Stimulated activated CD4-positive, alpha-beta T cell treated with anti-CD3 and anti-CD28 coated beads, Interleukin-12 subunit alpha, Interleukin-12 subunit beta, amount 100 ng/mL, for 48 hours (primary cell): ENCODE data around the gene SEC24A.
"Not testable (repeated sequence)": the region's sequence is repeated elsewhere in the genome, so short reads cannot be mapped to it uniquely, and the experiment has no call there.

Experiments used
- DNase-seq, 3 donors: peaks; one replicate each; pipeline ENCODE4 v3.0.0-alpha.2; 2020; ENCODE audit warnings: low read depth in 2 of 3, low spot score in 1 of 3

Gene SEC24A

DNA sequence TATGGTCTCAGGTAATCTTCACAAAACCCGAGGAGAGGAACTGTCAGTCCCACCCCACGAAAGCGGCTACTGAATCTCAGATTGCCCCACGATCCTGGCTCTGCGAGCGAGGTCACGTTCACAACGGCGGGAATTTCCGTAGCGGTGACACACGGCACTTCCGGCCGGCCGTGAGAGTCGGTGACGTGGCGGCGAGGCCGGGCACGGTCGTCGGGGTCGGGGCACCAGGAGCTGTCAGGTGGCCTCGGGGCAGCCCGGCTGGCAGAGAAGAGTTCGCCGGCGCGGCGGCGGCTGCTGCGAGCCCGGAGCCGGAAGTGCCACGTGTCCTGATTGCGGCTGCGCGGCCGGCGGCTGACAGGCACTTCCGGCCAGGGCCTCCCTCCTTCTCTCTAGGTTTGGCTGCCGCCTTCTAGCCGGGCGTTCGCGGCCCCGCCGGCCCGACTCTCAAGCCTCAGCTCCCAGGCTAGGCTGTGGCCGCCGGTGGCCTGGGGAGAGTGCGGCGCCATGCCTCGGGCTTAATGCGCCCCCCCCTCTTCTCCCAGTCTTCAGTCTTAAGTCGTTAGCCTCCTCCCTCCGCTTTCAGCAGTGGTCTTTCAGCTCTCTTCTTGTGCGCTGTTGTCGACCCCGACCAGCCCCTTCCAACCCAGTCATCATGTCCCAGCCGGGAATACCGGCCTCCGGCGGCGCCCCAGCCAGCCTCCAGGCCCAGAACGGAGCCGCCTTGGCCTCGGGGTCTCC, at the start of gene SEC24A:
TSS of gene SEC24A (plus strand) at position 361 of the 738 bp plus-strand sequence. CDS start at position 653, 292 bp downstream.
- DNase-seq = peak; percentile 75 to 88 (median 88)

DNA sequence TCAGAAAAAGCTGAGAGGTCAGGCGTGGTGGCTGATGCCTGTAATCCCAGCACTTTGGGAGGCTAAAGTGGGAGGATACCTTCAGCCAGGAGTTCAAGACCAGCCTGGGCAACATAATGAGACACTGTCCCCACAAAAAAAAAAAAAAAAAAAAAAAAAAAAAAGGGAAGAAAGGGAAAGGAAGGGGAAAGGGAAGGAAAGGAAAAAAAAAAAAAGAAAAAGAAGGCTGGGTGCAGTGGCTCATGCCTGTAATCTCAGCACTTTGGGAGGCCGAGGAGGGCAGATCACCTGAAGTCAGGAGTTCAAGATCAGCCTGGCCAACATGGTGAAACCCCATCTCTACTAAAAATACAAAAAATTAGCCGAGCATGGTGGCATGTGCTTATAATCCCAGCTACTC, 48.8 kb upstream of the SEC24A start:
- DNase-seq = not testable (repeated sequence)

GRCh38 chr5:134600600-134600999, 48.0 kb upstream of the SEC24A start:
- no peak for DNase-seq

DNA sequence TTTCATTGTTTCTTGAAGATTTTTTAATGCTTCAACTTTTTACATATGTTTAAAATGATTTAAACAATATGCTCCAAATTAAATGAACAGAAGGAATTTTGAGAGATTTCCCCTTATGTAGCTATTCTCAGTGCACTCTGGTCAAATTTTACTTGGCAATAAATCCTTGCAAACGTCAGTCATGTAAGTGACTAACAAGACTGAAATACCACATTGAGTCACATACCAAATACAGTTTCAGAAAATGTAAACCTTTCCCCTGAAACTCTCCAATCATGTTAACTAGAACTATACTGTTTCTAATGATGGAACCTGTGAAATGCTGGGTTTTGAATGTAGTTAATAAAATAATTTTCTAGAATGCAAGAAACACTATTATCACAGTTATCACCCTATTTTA, 45.5 kb upstream of the SEC24A start:
- no peak for DNase-seq

- DNase-seq = no peak
Measured at GRCh38 chr5:134604908-134605307, 43.7 kb upstream of the SEC24A start.

- DNase-seq = no peak
Measured at GRCh38 chr5:134606726-134607125, 41.9 kb upstream of the SEC24A start.

DNA sequence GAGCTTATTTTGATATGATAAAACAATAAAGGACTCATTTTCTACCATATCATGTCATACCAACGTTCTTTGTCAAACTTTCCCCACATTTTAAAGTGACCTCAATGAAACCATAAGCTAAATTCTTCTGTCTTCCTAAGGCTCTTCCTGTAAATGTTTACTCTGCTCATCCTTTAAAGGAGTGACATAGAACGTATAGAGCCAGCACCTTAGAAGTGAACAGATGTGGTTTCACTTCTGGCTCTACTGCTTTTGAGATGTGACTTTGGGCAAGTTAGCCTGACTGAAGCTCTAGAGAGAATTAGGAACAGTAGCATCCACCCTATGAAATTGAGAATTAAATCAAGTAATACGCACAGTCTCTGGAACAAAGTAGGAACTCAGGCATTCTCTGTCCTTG, 40.0 kb upstream of the SEC24A start:
- no peak for DNase-seq

DNA sequence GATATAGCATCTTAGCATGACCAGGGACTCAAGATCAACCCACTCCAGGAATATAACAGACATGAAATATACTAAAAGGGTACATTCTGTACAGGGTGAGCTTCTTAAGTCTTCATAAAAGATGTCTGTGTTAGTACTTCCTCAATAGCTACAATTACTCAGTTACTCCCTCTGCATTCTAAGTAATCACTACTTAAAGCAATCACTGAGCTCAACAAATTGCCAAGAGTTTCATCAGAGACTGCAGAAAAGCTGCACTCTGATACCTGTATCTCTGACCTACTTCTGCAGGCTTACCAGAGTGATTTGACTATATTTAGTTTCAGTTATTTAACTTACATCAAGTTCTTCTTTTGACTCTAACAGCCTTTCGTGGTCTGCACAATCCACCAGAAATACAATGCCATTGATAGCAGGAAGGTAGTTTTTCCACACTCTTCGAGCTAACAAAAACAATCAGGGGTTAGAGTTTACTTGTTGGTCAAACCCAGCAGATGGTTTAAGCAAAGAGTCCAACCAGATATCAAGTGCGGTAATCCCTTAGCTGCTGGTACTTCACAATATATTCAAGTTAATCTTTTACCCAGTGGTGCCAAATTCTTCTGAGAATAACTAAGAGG, 39.2 kb upstream of the SEC24A start:
- no peak for DNase-seq

- DNase-seq = no peak
Measured at GRCh38 chr5:134610725-134611124, 37.9 kb upstream of the SEC24A start.

- DNase-seq = no peak
Measured at GRCh38 chr5:134611515-134611914, 37.1 kb upstream of the SEC24A start.

- no peak for DNase-seq
Measured at GRCh38 chr5:134614450-134615085, 34.0 kb upstream of the SEC24A start.

DNA sequence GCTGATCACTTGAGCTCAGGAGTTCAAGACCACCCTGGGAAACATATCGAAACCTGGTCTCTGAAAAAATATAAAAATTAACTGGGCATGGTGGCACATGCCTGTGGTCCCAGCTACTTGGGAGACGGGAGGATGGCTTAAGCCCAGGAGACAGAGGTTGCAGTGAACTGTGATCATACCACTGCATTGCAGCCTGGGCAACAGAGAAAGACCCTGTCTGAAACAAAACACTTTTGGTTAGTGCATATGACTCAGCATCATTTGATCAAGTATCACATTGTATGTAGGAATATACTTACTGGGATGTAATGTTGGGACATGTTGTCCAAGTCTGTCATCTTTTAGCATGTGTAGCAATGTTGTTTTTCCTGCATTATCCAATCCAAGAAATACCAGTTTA, 28.0 kb upstream of the SEC24A start:
- no peak for DNase-seq

GRCh38 chr5:134625559-134625958, 23.0 kb upstream of the SEC24A start:
- DNase-seq = no peak

DNA sequence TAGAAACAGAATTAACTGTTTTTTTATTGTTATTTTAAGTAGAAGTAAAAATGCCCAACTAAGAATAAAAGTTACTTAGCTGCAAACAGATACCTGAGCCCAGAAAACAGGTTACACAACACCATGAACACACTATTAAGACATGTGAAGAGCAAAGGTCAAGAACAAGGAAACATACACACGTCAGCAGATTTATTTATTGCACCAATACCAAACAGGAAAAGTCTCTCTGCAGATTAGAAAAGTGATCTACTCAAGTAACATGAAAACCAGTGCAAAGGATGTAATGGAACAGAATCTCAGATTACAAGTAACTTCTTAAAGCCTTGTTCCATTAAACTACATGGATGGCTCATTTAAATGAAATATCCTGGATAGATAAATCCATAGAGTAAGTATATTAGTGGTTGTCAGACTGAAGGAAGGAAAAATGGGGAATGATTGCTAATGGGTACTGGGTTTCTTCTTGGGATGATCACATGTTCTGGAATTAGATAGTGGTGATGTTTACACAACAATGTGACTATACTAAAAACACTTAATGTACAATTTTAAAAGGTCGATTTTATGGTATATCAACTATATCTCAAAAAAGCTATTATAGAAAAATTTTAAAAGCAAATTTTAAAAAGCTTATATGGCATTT, 22.1 kb upstream of the SEC24A start:
- DNase-seq = no peak

DNA sequence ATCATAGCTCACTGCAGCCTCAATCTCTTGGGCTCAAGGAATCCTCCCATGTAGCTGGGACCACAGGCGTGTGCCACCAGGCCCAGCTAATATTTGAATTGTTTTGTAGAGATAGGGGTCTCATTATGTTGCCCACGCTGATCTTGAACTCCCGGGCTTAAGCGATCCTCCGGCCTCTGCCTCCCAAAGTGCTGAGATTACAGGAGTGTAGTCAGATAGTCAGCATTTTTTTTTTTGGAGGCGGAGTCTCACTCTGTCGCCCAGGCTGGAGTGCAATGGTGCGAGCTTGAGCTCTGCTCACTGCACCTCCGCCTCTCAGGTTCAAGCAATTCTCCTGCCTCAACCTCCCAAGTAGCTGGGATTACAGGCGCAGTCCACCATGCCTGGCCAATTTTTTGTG, 14.4 kb upstream of the SEC24A start:
- no peak for DNase-seq

GRCh38 chr5:134635366-134635765, 13.2 kb upstream of the SEC24A start:
- DNase-seq = not testable (repeated sequence)

DNA sequence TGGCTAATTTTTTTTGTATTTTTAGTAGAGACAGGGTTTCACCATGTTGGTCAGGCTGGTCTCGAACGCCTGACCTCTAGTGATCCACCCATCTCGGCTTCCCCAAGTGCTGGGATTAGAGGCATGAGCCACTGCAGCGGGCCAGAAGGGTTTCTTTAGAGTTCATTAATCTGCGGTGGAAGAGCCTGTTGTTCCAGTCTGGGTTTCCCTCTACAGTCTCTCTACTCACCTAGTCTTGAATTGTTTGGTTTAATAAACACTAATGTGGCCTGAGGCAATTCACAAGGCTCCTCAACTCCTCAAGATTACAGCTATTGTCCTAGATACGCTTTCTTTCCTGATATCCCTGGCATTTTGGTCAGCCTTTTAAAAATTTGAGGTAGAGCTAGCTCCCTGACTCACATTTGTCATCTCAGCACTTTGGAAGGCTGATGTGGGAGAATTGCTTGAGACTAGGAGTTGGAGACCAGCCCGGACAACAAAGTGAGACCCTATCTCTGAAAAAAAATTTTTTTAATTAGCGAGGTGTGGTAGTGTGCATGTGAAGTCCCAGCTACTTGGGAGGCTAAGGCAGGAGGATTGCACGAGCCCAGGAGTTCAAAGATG, 11.4 kb upstream of the SEC24A start:
- DNase-seq = no peak

GRCh38 chr5:134638760-134639201, 9.8 kb upstream of the SEC24A start:
- no peak for DNase-seq

DNA sequence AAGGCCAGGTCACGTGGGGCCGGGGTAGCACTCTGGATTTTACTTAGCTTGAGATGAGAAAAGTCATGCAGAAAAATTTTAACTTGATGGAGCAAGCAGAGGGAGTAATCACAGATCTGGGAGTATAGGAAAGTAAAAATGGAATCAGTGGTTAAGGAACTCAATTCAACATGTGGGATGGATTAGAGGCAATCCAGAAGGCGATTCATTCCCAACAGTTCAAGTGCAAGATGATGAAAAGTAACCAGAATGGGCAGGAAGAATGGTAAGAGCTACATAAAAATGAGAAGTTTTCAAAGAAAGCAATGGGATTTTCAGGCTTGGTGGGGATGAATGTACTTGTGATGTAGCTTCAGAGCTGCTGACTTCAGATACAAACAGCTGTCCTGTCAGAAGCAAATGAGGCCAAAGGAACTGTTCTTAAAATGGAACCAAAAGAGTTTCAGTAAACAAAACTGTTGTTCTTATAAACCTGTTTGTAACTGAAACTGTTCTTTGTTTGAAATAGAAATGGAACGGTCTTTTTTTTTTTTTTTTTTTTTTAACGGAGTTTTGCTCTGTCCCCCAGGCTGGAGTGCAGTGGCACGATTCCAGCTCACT, 5.6 kb upstream of the SEC24A start:
- no peak for DNase-seq

- DNase-seq = peak in 2 of 3 donors; percentile 12 to 40
Measured at GRCh38 chr5:134647750-134648424, 698 bp upstream of the SEC24A start.
